ENCODE measurements around the gene RPS10. TPM values are rescaled to one million over a fixed set of nuclear protein-coding genes. Genes with fewer than 3 reads are reported as not detected.

The RPS10 gene
- total RNA-seq, 1 experiment from 2014 or later: 2,695 TPM

GRCh38 chr6:34460796-34461507 lies 35.1 kb upstream of the RPS10 start:
- Histone ChIP-seq H3K27ac (no peak overlapping the region), H3K4me3 (no peak overlapping the region), H3K27me3 (replicated peaks) (peaks cover 7% of the 10 kb centered on the region), H3K36me3 (no peaks in the 10 kb centered on the region), H3K4me1 (replicated peaks) (peaks cover 9% of the 10 kb centered on the region), H3K9me3 (replicated peaks) (no peaks in the 10 kb centered on the region)
- DNase-seq (ENCODE audit: low read depth in 1 of 2, low spot score in 2 of 2): no peak

- H3K4me3 ChIP-seq: no peak overlapping the region
- H3K9me3 ChIP-seq (replicated peaks): no peaks in the 10 kb centered on the region
- peak in 1 of 2 experiments; percentile 34 for DNase-seq (ENCODE audit: low read depth in 1 of 2, low spot score in 2 of 2)
- H3K27me3 ChIP-seq (replicated peaks): peaks cover 1% of the 10 kb centered on the region; the same call in 1 of the 2 replicates
- no peak overlapping the region for H3K27ac ChIP-seq
- H3K36me3 ChIP-seq: no peaks in the 10 kb centered on the region
- peaks cover 9% of the 10 kb centered on the region; the same call in 1 of the 2 replicates for H3K4me1 ChIP-seq (replicated peaks)
Observed at GRCh38 chr6:34459899-34460593, 34.2 kb upstream of the RPS10 start.

- Histone ChIP-seq H3K4me1 (replicated peaks) (peaks cover 9% of the 10 kb centered on the region; the same call in 1 of the 2 replicates), H3K9me3 (replicated peaks) (no peaks in the 10 kb centered on the region), H3K36me3 (no peaks in the 10 kb centered on the region), H3K27me3 (replicated peaks) (no peaks in the 10 kb centered on the region), H3K4me3 (no peak overlapping the region), H3K27ac (no peak overlapping the region)
- no peak for DNase-seq (ENCODE audit: low read depth in 1 of 2, low spot score in 2 of 2)
Observed at GRCh38 chr6:34457742-34458735, 32.2 kb upstream of the RPS10 start.

GRCh38 chr6:34457382-34457741 lies 31.5 kb upstream of the RPS10 start:
- H3K4me1 ChIP-seq (replicated peaks): peaks cover 6% of the 10 kb centered on the region; the same call in 1 of the 2 replicates
- H3K36me3 ChIP-seq: no peaks in the 10 kb centered on the region
- H3K27ac ChIP-seq: no peak overlapping the region
- H3K27me3 ChIP-seq (replicated peaks): no peaks in the 10 kb centered on the region
- no peak for DNase-seq (ENCODE audit: low read depth in 1 of 2, low spot score in 2 of 2)
- H3K4me3 ChIP-seq: no peak overlapping the region
- no peaks in the 10 kb centered on the region for H3K9me3 ChIP-seq (replicated peaks)

- Histone ChIP-seq H3K9me3 (replicated peaks) (no peaks in the 10 kb centered on the region), H3K4me1 (replicated peaks) (0 out of 2 replicates have a peak, but pooled peaks cover 4% of the 10 kb centered on the region), H3K36me3 (no peaks in the 10 kb centered on the region), H3K27me3 (replicated peaks) (no peaks in the 10 kb centered on the region), H3K27ac (no peak overlapping the region), H3K4me3 (no peak overlapping the region)
- no peak for DNase-seq (ENCODE audit: low read depth in 1 of 2, low spot score in 2 of 2)
Observed at GRCh38 chr6:34455831-34456230, 30.0 kb upstream of the RPS10 start.

- Histone ChIP-seq H3K27me3 (replicated peaks) (no peaks in the 10 kb centered on the region), H3K4me1 (replicated peaks) (no peaks in the 10 kb centered on the region), H3K9me3 (replicated peaks) (no peaks in the 10 kb centered on the region), H3K27ac (no peak overlapping the region), H3K36me3 (no peaks in the 10 kb centered on the region), H3K4me3 (no peak overlapping the region)
- no peak for DNase-seq (ENCODE audit: low read depth in 1 of 2, low spot score in 2 of 2)
Observed at GRCh38 chr6:34451192-34451591, 25.3 kb upstream of the RPS10 start.

DNA sequence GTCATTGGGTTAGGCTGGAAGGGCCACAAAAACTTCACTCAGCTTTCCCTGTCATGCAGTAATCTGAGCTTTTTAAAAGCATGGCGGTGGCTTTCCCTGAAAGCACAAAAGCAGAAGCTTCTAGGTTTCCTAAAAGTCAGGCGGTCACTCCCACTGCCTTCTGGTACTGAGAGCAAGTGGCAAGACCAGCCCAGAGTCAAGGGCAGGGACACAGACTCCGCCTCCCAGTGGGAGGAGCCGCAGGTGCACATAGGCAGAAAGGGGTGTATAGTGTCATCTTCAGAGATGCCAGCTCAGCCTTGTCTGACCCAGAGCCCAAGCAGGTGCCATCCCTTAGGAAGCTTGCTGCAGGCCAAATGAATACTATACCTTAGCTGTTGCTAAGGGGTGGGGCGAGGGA lies 22.0 kb upstream of the RPS10 start:
- Histone ChIP-seq H3K4me3 (no peak overlapping the region), H3K27me3 (replicated peaks) (no peaks in the 10 kb centered on the region)
- DNase-seq (ENCODE audit: low read depth in 1 of 2, low spot score in 2 of 2): no peak

DNA sequence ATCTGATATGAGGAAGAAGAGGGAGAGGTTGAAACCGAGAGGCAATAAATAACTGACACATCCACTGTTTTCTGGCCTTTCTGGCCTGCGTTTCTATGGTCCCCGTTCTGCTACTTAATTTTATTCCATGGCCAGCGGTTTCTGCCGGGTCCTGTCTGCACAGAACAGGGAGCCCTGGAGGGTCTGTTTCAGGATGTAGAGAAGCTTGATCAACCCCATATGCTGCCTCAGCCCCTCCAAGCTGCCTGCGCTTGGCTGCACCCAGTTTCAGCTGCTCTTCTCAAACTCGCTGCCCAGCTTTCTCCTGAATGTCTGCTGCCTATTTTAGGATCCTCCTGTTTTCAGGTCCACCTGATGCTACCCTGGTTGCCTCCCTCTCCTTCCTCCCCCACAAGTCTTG lies 21.5 kb upstream of the RPS10 start:
- H3K27me3 ChIP-seq (replicated peaks): no peaks in the 10 kb centered on the region
- no peaks in the 10 kb centered on the region for H3K9me3 ChIP-seq (replicated peaks)
- H3K4me1 ChIP-seq (replicated peaks): no peaks in the 10 kb centered on the region
- H3K4me3 ChIP-seq: no peak overlapping the region
- H3K36me3 ChIP-seq: no peaks in the 10 kb centered on the region
- no peak for DNase-seq (ENCODE audit: low read depth in 1 of 2, low spot score in 2 of 2)
- H3K27ac ChIP-seq: no peak overlapping the region

More for the DNA sequence above, 22.0 kb upstream of the RPS10 start:
- no peaks in the 10 kb centered on the region for H3K4me1 ChIP-seq (replicated peaks)
- H3K36me3 ChIP-seq: no peaks in the 10 kb centered on the region
- H3K27ac ChIP-seq: no peak overlapping the region
- no peaks in the 10 kb centered on the region for H3K9me3 ChIP-seq (replicated peaks)

DNA sequence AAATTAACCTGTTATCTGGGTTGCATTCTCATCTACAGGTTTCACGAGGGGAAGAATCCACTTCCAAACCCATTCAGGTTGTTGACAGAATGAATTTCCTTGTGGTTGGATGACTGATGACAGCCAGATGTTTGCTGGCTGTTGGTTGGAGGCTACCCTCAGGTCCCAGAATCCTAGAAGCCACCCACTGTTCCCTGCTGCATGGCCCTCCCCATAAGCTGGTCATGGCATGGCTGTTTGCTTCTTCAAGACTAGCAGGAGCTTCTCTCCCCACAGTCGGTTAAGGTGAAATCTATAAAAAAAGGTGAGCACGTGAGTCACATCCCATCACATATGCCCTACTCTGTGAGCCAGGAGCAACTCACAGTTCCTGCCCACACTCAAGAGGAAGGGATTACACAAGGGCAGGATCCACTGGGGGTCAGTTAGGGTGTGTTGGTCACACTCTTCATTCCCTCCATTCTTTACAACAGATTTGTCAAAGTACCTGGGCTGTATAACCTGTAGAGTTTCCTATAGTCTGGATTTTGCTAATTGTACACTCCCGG lies 19.5 kb upstream of the RPS10 start:
- Histone ChIP-seq H3K9me3 (replicated peaks) (no peaks in the 10 kb centered on the region), H3K36me3 (no peaks in the 10 kb centered on the region), H3K4me1 (replicated peaks) (no peaks in the 10 kb centered on the region), H3K4me3 (no peak overlapping the region), H3K27me3 (replicated peaks) (no peaks in the 10 kb centered on the region), H3K27ac (no peak overlapping the region)
- no peak for DNase-seq (ENCODE audit: low read depth in 1 of 2, low spot score in 2 of 2)

DNA sequence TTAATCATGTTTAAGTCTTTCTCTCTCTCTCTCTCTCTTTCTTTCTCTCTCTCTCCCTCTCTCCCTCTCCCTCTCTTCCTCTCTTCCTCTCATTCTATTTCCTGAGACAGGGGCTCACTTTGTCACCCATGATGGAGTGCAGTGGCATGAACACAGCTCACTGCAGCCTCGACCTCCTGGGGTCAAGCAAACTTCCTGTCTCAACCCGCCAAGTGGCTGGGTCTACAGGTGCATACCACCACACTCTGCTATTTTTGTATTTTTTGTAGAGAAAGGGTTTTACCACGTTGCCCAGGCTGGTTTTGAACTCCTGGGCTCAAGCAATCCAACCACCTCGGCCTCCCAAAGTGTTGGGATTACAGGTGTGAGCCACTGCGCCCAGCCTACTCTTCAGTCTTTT lies 15.7 kb upstream of the RPS10 start:
- DNase-seq (ENCODE audit: low read depth in 1 of 2, low spot score in 2 of 2): no peak
- no peak overlapping the region for H3K27ac ChIP-seq
- H3K27me3 ChIP-seq (replicated peaks): no peaks in the 10 kb centered on the region
- H3K4me1 ChIP-seq (replicated peaks): no peaks in the 10 kb centered on the region
- no peaks in the 10 kb centered on the region for H3K9me3 ChIP-seq (replicated peaks)
- H3K4me3 ChIP-seq: no peak overlapping the region
- no peaks in the 10 kb centered on the region for H3K36me3 ChIP-seq

DNA sequence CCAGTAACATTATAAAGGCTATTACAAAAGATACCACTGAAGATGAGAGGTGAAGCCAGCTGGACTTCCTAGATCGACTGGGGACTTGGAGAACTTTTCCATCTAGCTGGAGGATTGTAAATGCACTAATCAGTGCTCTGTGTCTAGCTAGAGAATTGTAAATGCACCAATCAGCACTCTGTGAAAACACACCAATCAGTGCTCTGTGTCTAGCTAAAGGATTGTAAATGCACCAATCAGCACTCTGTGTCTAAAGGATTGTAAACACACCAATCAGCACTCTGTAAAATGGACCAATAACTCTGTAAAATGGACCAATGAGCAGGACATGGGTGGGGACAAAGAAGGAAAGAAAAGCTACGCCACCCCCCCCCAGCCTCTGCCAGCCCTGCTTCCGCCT lies 13.6 kb upstream of the RPS10 start:
- no peak for DNase-seq (ENCODE audit: low read depth in 1 of 2, low spot score in 2 of 2)
- no peaks in the 10 kb centered on the region for H3K36me3 ChIP-seq
- no peaks in the 10 kb centered on the region for H3K9me3 ChIP-seq (replicated peaks)
- H3K4me3 ChIP-seq: no peak overlapping the region
- no peaks in the 10 kb centered on the region for H3K4me1 ChIP-seq (replicated peaks)
- H3K27me3 ChIP-seq (replicated peaks): no peaks in the 10 kb centered on the region
- H3K27ac ChIP-seq: no peak overlapping the region

GRCh38 chr6:34438705-34439104 lies 12.8 kb upstream of the RPS10 start:
- H3K4me3 ChIP-seq: no peak overlapping the region

DNA sequence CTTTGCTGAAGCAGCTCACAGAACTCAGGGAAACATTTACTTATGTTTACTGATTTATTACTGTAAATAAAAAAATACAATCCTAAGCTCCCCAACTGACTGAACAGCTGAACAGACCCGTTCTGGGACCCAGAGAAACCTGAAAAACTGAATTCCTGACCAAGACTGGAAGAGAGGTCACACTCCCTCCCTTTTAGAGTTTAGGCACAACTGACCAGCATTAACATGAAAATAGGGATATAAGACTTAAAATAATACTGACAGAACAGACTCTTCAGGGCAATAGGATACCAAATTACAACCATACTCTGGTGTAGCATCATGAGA lies 11.7 kb upstream of the RPS10 start:
- H3K4me3 ChIP-seq: no peak overlapping the region
- H3K4me1 ChIP-seq (replicated peaks): no peaks in the 10 kb centered on the region
- no peaks in the 10 kb centered on the region for H3K27me3 ChIP-seq (replicated peaks)
- no peaks in the 10 kb centered on the region for H3K9me3 ChIP-seq (replicated peaks)
- H3K27ac ChIP-seq: no peak overlapping the region
- DNase-seq (ENCODE audit: low read depth in 1 of 2, low spot score in 2 of 2): no peak
- H3K36me3 ChIP-seq: no peaks in the 10 kb centered on the region

More at GRCh38 chr6:34438705-34439104, 12.8 kb upstream of the RPS10 start:
- Histone ChIP-seq H3K9me3 (replicated peaks) (no peaks in the 10 kb centered on the region), H3K27ac (no peak overlapping the region), H3K36me3 (no peaks in the 10 kb centered on the region), H3K27me3 (replicated peaks) (no peaks in the 10 kb centered on the region), H3K4me1 (replicated peaks) (no peaks in the 10 kb centered on the region)
- DNase-seq (ENCODE audit: low read depth in 1 of 2, low spot score in 2 of 2): no peak

All from SJSA1 (cell line).